Measurements from ENCODE around the gene ACER3.

ACER3 gene

DNA sequence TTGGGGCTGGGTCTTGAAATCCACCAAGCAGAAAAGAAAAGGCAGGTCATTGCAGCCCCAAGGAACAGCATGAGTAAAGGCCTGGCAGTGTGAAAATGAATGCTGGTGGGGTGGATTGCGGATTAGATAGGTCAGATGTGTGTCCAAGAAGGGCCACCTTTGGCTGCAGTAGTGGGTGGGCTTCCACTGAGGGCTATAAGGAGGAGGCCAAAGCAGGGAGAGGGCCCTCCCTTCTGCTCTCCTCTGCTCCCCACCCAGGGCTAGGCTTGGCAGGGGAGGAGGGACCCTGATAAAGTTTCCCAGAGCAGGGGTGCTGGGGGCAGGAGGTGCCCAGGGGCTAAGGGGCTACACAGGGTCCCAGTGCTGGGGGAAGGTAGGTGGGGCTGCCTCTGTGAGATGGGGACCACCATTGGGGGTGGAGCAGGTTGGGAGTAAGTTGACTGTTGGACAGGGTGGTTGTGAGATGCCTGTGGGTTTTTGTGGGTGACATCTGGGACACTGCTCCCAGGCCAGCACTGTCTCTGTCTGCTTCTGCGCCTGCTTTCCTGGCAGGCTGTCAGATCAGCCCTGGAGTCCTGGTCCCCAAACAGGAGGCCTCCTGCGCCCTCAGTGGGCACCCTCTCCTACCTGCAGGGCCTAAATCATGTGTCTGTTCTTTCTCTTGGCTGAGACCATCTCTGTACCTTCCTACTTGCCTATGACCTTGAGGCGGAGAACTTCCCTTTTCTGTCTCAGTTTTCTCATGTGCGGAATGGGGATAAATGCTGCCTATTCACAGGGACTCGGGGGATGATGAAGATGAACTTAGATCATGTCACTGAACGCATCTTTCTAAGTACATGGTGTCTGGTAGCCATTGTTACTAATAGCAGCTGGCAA, 208.0 kb downstream of the ACER3 start:
- no peak for TF ChIP-seq EZH2phosphoT487 (IDR thresholded peaks at IDR 0.05; ENCODE audit: low read depth)
- TF ChIP-seq, protein P1, sequence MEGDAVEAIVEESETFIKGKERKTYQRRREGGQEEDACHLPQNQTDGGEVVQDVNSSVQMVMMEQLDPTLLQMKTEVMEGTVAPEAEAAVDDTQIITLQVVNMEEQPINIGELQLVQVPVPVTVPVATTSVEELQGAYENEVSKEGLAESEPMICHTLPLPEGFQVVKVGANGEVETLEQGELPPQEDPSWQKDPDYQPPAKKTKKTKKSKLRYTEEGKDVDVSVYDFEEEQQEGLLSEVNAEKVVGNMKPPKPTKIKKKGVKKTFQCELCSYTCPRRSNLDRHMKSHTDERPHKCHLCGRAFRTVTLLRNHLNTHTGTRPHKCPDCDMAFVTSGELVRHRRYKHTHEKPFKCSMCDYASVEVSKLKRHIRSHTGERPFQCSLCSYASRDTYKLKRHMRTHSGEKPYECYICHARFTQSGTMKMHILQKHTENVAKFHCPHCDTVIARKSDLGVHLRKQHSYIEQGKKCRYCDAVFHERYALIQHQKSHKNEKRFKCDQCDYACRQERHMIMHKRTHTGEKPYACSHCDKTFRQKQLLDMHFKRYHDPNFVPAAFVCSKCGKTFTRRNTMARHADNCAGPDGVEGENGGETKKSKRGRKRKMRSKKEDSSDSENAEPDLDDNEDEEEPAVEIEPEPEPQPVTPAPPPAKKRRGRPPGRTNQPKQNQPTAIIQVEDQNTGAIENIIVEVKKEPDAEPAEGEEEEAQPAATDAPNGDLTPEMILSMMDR (IDR thresholded peaks at IDR 0.05; ENCODE audit: low read depth, low read length) = no peak
- Histone ChIP-seq H3K27me3 (ENCODE audit: low read depth, low read length) (peaks cover 16% of the 10 kb centered on the region), H3K27ac (ENCODE audit: low read length) (no peak overlapping the region)

DNA sequence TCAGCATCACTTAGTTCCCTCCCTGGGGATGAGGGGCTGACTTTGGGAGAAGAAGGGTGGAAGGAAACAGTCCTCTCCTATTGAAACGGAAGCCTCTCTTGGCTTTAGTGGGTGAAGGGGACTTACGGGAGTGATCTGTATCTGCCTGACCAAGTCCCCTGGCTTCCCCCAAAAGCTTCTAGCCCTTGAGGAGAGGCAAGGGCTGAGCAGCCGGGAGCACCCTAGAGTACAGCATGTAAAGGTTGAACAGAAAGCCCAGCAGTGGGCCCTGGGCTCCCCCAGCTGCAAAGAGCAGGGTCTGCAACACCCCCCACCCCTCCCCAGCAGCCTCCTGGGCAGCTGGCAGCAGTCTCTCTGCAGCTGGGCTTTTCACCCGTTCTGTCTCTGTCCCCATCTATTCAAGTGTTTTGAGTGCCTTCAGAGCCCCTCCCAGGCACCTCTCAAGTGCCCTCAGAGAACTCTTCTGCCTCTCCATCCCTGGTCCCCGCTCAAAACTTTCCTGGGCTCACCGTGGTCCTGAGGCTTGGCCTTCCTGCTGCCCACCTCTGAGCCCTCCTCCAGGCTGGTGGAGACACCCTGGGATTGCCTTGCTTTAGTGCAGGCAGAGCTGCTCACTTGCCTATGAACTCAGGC, 208.7 kb downstream of the ACER3 start:
- Histone ChIP-seq H3K79me2 (ENCODE audit: low read length) (no peaks in the 10 kb centered on the region), H3K36me3 (replicated peaks; ENCODE audit: low read depth, low read length) (no peaks in the 10 kb centered on the region), H3K4me2 (ENCODE audit: low read length) (no peak overlapping the region), H3K27ac (ENCODE audit: low read length) (no peak overlapping the region), H3K4me1 (ENCODE audit: low read length) (peaks cover 20% of the 10 kb centered on the region), H3K9me3 (ENCODE audit: insufficient read depth, low read length) (no peaks in the 10 kb centered on the region), H3K9ac (ENCODE audit: low read length) (no peak overlapping the region), H3K27me3 (ENCODE audit: low read depth, low read length) (peaks cover 16% of the 10 kb centered on the region), H4K20me1 (ENCODE audit: insufficient read depth, low read length) (no peaks in the 10 kb centered on the region), H3K4me3 (ENCODE audit: low read length) (no peak overlapping the region), H2AFZ (ENCODE audit: low read depth, low read length) (no peak overlapping the region)
- TF ChIP-seq, protein P1 (IDR thresholded peaks at IDR 0.05; ENCODE audit: low read depth, low read length) = no peak
- no peak for TF ChIP-seq EZH2phosphoT487 (IDR thresholded peaks at IDR 0.05; ENCODE audit: low read depth)

More for the DNA sequence above, 208.0 kb downstream of the ACER3 start:
- Histone ChIP-seq H3K4me3 (ENCODE audit: low read length) (no peak overlapping the region), H3K79me2 (ENCODE audit: low read length) (no peaks in the 10 kb centered on the region), H3K9me3 (ENCODE audit: insufficient read depth, low read length) (no peaks in the 10 kb centered on the region), H3K4me1 (ENCODE audit: low read length) (peaks cover 20% of the 10 kb centered on the region), H2AFZ (ENCODE audit: low read depth, low read length) (no peak overlapping the region), H3K36me3 (replicated peaks; ENCODE audit: low read depth, low read length) (no peaks in the 10 kb centered on the region), H3K4me2 (ENCODE audit: low read length) (no peak overlapping the region), H3K9ac (ENCODE audit: low read length) (no peak overlapping the region), H4K20me1 (ENCODE audit: insufficient read depth, low read length) (no peaks in the 10 kb centered on the region)

DNA sequence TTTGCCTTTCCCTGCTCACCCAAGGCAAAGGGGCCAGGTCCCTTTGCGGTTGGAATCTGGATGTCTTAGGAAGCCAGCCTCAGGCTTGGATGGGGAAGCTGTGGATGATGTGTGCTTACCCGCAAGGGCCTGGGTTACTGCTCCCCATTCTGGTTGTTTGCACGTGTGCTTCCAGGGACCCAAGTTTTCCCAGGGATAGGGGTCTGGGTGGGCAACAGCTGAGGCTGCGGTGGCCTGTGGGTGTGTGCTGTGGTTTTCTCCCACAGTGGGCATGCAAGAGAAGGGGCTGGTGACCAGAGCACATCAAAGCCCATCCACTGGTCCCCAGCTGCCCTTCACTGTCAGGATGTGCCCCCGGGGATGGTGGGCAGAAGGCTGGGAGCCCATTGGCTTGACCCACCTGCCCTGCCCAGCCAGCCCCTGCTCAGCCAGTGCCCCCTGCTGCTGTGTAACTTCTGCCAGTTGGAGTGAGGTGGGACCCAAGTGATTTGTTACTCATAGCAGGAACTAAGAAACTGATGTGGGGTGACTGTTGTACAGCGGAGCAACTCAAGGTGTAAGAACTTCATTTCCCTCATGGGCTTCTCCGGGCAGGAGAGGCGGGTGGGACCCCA, 209.4 kb downstream of the ACER3 start:
- H3K4me3 ChIP-seq (ENCODE audit: low read length) = peak overlapping the region; percentile 6; the same call in 1 of the 2 replicates
- H3K9me3 ChIP-seq (ENCODE audit: insufficient read depth, low read length) = no peaks in the 10 kb centered on the region
- H3K27me3 ChIP-seq (ENCODE audit: low read depth, low read length) = peaks cover 16% of the 10 kb centered on the region
- H3K36me3 ChIP-seq (replicated peaks; ENCODE audit: low read depth, low read length) = no peaks in the 10 kb centered on the region
- no peaks in the 10 kb centered on the region for H4K20me1 ChIP-seq (ENCODE audit: insufficient read depth, low read length)
- H3K9ac ChIP-seq (ENCODE audit: low read length) = no peak overlapping the region
- H3K79me2 ChIP-seq (ENCODE audit: low read length) = no peaks in the 10 kb centered on the region
- H3K4me2 ChIP-seq (ENCODE audit: low read length) = peak overlapping the region; percentile 41
- TF ChIP-seq, protein P1 (IDR thresholded peaks at IDR 0.05; ENCODE audit: low read depth, low read length) = no peak; the same call in 1 of the 2 replicates
- no peak for TF ChIP-seq EZH2phosphoT487 (IDR thresholded peaks at IDR 0.05; ENCODE audit: low read depth)
- H3K27ac ChIP-seq (ENCODE audit: low read length) = no peak overlapping the region
- H3K4me1 ChIP-seq (ENCODE audit: low read length) = peaks cover 20% of the 10 kb centered on the region
- H2AFZ ChIP-seq (ENCODE audit: low read depth, low read length) = no peak overlapping the region

DNA sequence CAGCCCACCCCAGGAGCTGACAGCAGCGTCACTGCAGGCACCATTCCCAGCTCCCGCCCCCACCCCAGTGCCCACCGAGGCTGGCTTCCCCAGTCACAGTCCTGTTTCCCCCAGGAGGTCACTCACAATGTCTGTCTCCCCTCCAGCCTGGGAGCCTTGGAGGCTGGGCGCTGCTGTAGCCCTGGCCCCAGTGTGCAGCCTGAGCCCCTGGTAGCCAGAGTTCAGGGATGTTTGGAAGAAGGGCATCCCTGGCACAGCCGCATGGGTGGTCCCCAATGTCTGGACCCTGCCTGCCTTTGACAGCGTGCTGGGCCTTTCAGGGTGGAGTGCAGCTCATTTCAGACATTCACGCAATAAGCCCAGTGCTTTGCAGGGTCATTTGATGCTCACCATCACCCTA, 210.4 kb downstream of the ACER3 start:
- Histone ChIP-seq H3K27ac (ENCODE audit: low read length) (no peak overlapping the region), H3K79me2 (ENCODE audit: low read length) (no peaks in the 10 kb centered on the region), H3K27me3 (ENCODE audit: low read depth, low read length) (peaks cover 19% of the 10 kb centered on the region), H3K9ac (ENCODE audit: low read length) (no peak overlapping the region), H3K36me3 (replicated peaks; ENCODE audit: low read depth, low read length) (no peaks in the 10 kb centered on the region), H3K4me2 (ENCODE audit: low read length) (no peak overlapping the region), H4K20me1 (ENCODE audit: insufficient read depth, low read length) (no peaks in the 10 kb centered on the region), H3K9me3 (ENCODE audit: insufficient read depth, low read length) (no peaks in the 10 kb centered on the region), H3K4me1 (ENCODE audit: low read length) (peaks cover 15% of the 10 kb centered on the region), H2AFZ (ENCODE audit: low read depth, low read length) (no peak overlapping the region), H3K4me3 (ENCODE audit: low read length) (no peak overlapping the region)
- TF ChIP-seq, protein P1 (IDR thresholded peaks at IDR 0.05; ENCODE audit: low read depth, low read length) = no peak
